Transverse colon (tissue), 4 donors: ENCODE results near the gene KCNJ16. TPM values are rescaled to one million over a fixed set of nuclear protein-coding genes. Genes with fewer than 3 reads are reported as not detected.

ENCODE experiments used
- DNase-seq: peaks from one replicate; pipeline ENCODE4 v3.0.0-alpha.2; 2019
- H3K27ac ChIP-seq, 4 donors: fragments of 200-600 bp; sonication (generic); 2 replicates each; pipeline ENCODE4 v1.5.1; 2016 to 2018; ENCODE audit warnings: inconsistent platforms in 4 of 4
- H3K27me3 ChIP-seq: fragments of 200-600 bp; sonication (generic); 2 replicates; pipeline ENCODE4 v1.5.1; 2017; ENCODE audit warnings: inconsistent platforms
- H3K36me3 ChIP-seq, 4 donors: fragments of 200-600 bp; sonication (generic); 2 replicates each; pipeline ENCODE4 v1.5.1; 2017 to 2019; ENCODE audit warnings: inconsistent platforms in 4 of 4
- H3K4me1 ChIP-seq, 4 donors: fragments of 200-600 bp; sonication (generic); 2 replicates each; pipeline ENCODE4 v1.5.1; 2017 to 2020; ENCODE audit warnings: inconsistent platforms in 4 of 4
- H3K4me3 ChIP-seq, 4 donors: fragments of 200-600 bp; sonication (generic); 1 replicate in 1 of 4; 2 replicates in 3 of 4; pipeline versions ENCODE4 v1.5.1 to v1.6.1; 2017 to 2019; ENCODE audit warnings: inconsistent platforms in 4 of 4
- H3K9me3 ChIP-seq, 2 donors: fragments of 200-600 bp; sonication (generic); 2 replicates each; pipeline ENCODE4 v1.5.1; 2017 to 2019; ENCODE audit warnings: inconsistent platforms in 2 of 2
- EP300 ChIP-seq: sonication (generic); formaldehyde crosslinking; IDR thresholded peaks from one replicate; pipeline ENCODE4 v1.6.1; 2017; ENCODE audit warnings: antibody characterized with exemption, low read depth
- POLR2A ChIP-seq: fragments of 450-650 bp; IDR thresholded peaks from one replicate; pipeline ENCODE4 v1.6.1; 2016; ENCODE audit warnings: antibody characterized with exemption, mild to moderate bottlenecking, moderate library complexity
- POLR2AphosphoS5 ChIP-seq, 3 donors: sonication (generic); formaldehyde crosslinking; IDR thresholded peaks; one replicate each; pipeline ENCODE4 v1.6.1; 2016; ENCODE audit warnings: antibody characterized with exemption in 3 of 3
- WGBS, 2 donors: methylation state at CpG; one replicate each; pipeline ENCODE4 v1.1.5; 2018; ENCODE audit warnings: low coverage in 1 of 2; 5-methylcytosine and 5-hydroxymethylcytosine counted together
- in situ Hi-C, 4 donors: fragments of 200-750 bp; cut with MboI; loops; one replicate each; pipeline versions ENCODE4 v1.15.0 to v1.15.1; 2017; ENCODE audit warnings: low sequenced_read_pairs in 3 of 4, low pct_ligation_motif_present in 1 of 4, low pct_unique_long_range_greater_than_20kb in 1 of 4
- intact Hi-C: fragments of 100-400 bp; cut with DNase I; formaldehyde crosslinking; loops from one replicate; pipeline ENCODE4 v1.15.1; 2023; ENCODE audit warnings: low total_unique reads
- total RNA-seq, 4 donors: library from RNA; depleted of rRNA; stranded (reverse); fragments of >200 nt; gene quantifications; one replicate each; pipeline ENCODE4 v1.1.0, GENCODE V29; 2016
- TF ChIP-seq, protein P1 (sequence below), 5 experiments: fragments of 200-600 bp in 3 of 5; fragments of 450-650 bp in 2 of 5; sonication (generic) in 3 of 5; IDR thresholded peaks; 1 replicate in 2 of 5; 2 replicates in 3 of 5; pipeline ENCODE4 v1.5.1; 2016 to 2017; ENCODE audit warnings: antibody characterized with exemption in 5 of 5, inconsistent platforms in 3 of 5, mild to moderate bottlenecking in 2 of 5, moderate library complexity in 1 of 5

The KCNJ16 gene
- total RNA-seq, 4 donors from 2014 or later, result 0.27 TPM; not detected in 3

- Histone ChIP-seq H3K4me1 (no peaks in the 10 kb centered on the region), H3K4me3 (no peak overlapping the region), H3K27me3 (no peaks in the 10 kb centered on the region), H3K9me3 (no peaks in the 10 kb centered on the region), H3K27ac (no peak overlapping the region), H3K36me3 (no peaks in the 10 kb centered on the region)
- no peak for DNase-seq
- in situ Hi-C loops (no loop called here), intact Hi-C loops (no loop called here)
- WGBS, 2 donors, result 89 to 93% methylated on average over 2 of the region's 2 CpGs
- TF ChIP-seq, protein P1, sequence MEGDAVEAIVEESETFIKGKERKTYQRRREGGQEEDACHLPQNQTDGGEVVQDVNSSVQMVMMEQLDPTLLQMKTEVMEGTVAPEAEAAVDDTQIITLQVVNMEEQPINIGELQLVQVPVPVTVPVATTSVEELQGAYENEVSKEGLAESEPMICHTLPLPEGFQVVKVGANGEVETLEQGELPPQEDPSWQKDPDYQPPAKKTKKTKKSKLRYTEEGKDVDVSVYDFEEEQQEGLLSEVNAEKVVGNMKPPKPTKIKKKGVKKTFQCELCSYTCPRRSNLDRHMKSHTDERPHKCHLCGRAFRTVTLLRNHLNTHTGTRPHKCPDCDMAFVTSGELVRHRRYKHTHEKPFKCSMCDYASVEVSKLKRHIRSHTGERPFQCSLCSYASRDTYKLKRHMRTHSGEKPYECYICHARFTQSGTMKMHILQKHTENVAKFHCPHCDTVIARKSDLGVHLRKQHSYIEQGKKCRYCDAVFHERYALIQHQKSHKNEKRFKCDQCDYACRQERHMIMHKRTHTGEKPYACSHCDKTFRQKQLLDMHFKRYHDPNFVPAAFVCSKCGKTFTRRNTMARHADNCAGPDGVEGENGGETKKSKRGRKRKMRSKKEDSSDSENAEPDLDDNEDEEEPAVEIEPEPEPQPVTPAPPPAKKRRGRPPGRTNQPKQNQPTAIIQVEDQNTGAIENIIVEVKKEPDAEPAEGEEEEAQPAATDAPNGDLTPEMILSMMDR (IDR thresholded peaks at IDR 0.05), result no peak
- TF ChIP-seq POLR2A, result no peak
- TF ChIP-seq POLR2AphosphoS5 (IDR thresholded peaks at IDR 0.05), result no peak
- no peak for TF ChIP-seq EP300
These were observed 39.4 kb downstream of the KCNJ16 start for GRCh38 chr17:70114405-70114804.

- no peak overlapping the region for H3K27ac ChIP-seq
- H3K4me1 ChIP-seq, result no peaks in the 10 kb centered on the region
- H3K9me3 ChIP-seq, result no peaks in the 10 kb centered on the region
- no peak for DNase-seq
- intact Hi-C loops (no loop called here), in situ Hi-C loops (no loop called here)
- H3K27me3 ChIP-seq, result no peaks in the 10 kb centered on the region
- H3K4me3 ChIP-seq, result no peak overlapping the region
- TF ChIP-seq POLR2AphosphoS5 (IDR thresholded peaks at IDR 0.05), result no peak
- TF ChIP-seq, protein P1 (IDR thresholded peaks at IDR 0.05), result no peak
- TF ChIP-seq EP300, result no peak
- TF ChIP-seq POLR2A, result no peak
- no peaks in the 10 kb centered on the region for H3K36me3 ChIP-seq
These were observed 40.1 kb downstream of the KCNJ16 start for GRCh38 chr17:70115126-70115525.

- Histone ChIP-seq H3K4me3 (no peak overlapping the region), H3K9me3 (no peaks in the 10 kb centered on the region), H3K4me1 (no peaks in the 10 kb centered on the region), H3K27me3 (no peaks in the 10 kb centered on the region), H3K27ac (no peak overlapping the region), H3K36me3 (no peaks in the 10 kb centered on the region)
- DNase-seq, result no peak
- TF ChIP-seq POLR2A, result no peak
- TF ChIP-seq EP300, result no peak
- TF ChIP-seq POLR2AphosphoS5 (IDR thresholded peaks at IDR 0.05), result no peak
- TF ChIP-seq, protein P1 (IDR thresholded peaks at IDR 0.05), result no peak
- in situ Hi-C loops (no loop called here), intact Hi-C loops (no loop called here)
- 98 to 100% methylated on average over 3 of the region's 3 CpGs for WGBS, 2 donors
These were observed 41.9 kb downstream of the KCNJ16 start for GRCh38 chr17:70116919-70117318.

DNA sequence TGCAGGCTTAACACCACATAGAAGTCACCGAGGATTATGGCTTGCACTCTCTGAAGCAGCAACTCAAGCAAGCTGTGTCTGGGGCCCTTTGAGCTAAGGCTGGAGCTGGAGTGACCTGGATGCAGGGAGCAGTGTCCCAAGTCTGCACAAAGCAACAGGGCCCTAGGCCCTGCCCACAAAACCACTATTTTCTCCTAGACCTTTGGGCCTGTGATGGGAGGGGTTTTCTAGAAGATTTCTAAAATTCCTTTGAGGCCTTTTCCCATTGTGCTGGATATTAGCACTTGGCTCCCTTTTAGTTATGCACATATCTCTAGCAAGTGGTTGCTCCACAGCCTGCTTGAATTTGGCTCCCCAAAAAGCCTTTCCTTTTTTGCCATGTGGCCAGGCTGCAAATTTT, 44.5 kb downstream of the KCNJ16 start:
- no peaks in the 10 kb centered on the region for H3K36me3 ChIP-seq
- H3K9me3 ChIP-seq, result no peaks in the 10 kb centered on the region
- H3K4me1 ChIP-seq, result peaks cover 0 to 19% (median 5%) of the 10 kb centered on the region in 4 donors
- no peak for DNase-seq
- intact Hi-C loops (no loop called here), in situ Hi-C loops (no loop called here)
- no peak overlapping the region for H3K4me3 ChIP-seq
- H3K27me3 ChIP-seq, result no peaks in the 10 kb centered on the region
- no peak overlapping the region for H3K27ac ChIP-seq
- TF ChIP-seq POLR2AphosphoS5 (IDR thresholded peaks at IDR 0.05) (no peak), POLR2A (no peak), EP300 (no peak)
- TF ChIP-seq, protein P1 (IDR thresholded peaks at IDR 0.05), result no peak
- 86% methylated on average over 1 of the region's 1 CpG; no CpG with 5 or more reads in 1 of the 2 donors for WGBS, 2 donors
